Vagina (tissue), 2 donors: ENCODE data around the gene VWA2.

Source experiments
- CTCF ChIP-seq, 3 experiments: fragments of 450-650 bp in 2 of 3; fragments of 200-600 bp in 1 of 3; sonication (generic) in 1 of 3; IDR thresholded peaks; one replicate each; pipeline ENCODE4 v1.5.1; 2017 to 2019; ENCODE audit warnings: antibody characterized with exemption in 3 of 3, mild to moderate bottlenecking in 2 of 3, moderate library complexity in 2 of 3
- POLR2A ChIP-seq, 2 donors: fragments of 450-650 bp; IDR thresholded peaks; one replicate each; pipeline ENCODE4 v1.6.1; 2017; ENCODE audit warnings: antibody characterized with exemption in 2 of 2, mild to moderate bottlenecking in 2 of 2, moderate library complexity in 2 of 2

GRCh38 chr10:114239117-114239993 lies at the start of gene VWA2:
- TF ChIP-seq CTCF (IDR thresholded peaks at IDR 0.05) (no peak), POLR2A (IDR thresholded peaks at IDR 0.05) (no peak)
